Liver (tissue), 3 donors: ENCODE results near the gene SUPT4H1.

Experiments
- ATF3 ChIP-seq: IDR thresholded peaks from 2 replicates; pipeline ENCODE4 v1.6.1; 2016; ENCODE audit warnings: antibody characterized with exemption
- CTCF ChIP-seq: fragments of 150-350 bp; IDR thresholded peaks from 2 replicates; pipeline ENCODE4 v1.5.1; 2017; ENCODE audit warnings: improper control_type of control experiment, low read depth, low read length; ENCODE audit not compliant: missing input control
- EGR1 ChIP-seq, 2 donors: IDR thresholded peaks; 2 replicates each; pipeline ENCODE4 v1.6.1; 2016 to 2018; ENCODE audit warnings: antibody characterized with exemption in 2 of 2, low read depth in 2 of 2
- GABPA ChIP-seq, 2 donors: IDR thresholded peaks in 1 of 2; conservative IDR thresholded peaks in 1 of 2; 2 replicates each; pipeline ENCODE4 v1.6.1; 2016; ENCODE audit warnings: antibody characterized with exemption in 2 of 2, mild to moderate bottlenecking in 1 of 2, moderate library complexity in 1 of 2
- JUND ChIP-seq, 2 donors: IDR thresholded peaks; 2 replicates each; pipeline ENCODE4 v1.6.1; 2016; ENCODE audit warnings: antibody characterized with exemption in 2 of 2
- MAX ChIP-seq: IDR thresholded peaks from 2 replicates; pipeline ENCODE4 v1.6.1; 2016; ENCODE audit warnings: antibody characterized with exemption
- RAD21 ChIP-seq, 2 donors: IDR thresholded peaks; 2 replicates each; pipeline ENCODE4 v1.6.1; 2016; ENCODE audit warnings: antibody characterized with exemption in 2 of 2, mild to moderate bottlenecking in 2 of 2
- REST ChIP-seq: IDR thresholded peaks from 2 replicates; pipeline ENCODE4 v1.6.1; 2016; ENCODE audit warnings: antibody characterized with exemption, mild to moderate bottlenecking
- SP1 ChIP-seq: IDR thresholded peaks from 2 replicates; pipeline ENCODE4 v1.6.1; 2018; ENCODE audit warnings: antibody characterized with exemption, mild to moderate bottlenecking
- TAF1 ChIP-seq: conservative IDR thresholded peaks from 2 replicates; pipeline ENCODE4 v1.6.1; 2016; ENCODE audit warnings: antibody characterized with exemption, mild to moderate bottlenecking
- YY1 ChIP-seq: IDR thresholded peaks from 2 replicates; pipeline ENCODE4 v1.6.1; 2016; ENCODE audit warnings: antibody characterized with exemption, mild to moderate bottlenecking
- ZBTB33 ChIP-seq: IDR thresholded peaks from 2 replicates; pipeline ENCODE4 v1.6.1; 2016; ENCODE audit warnings: antibody characterized with exemption
- donor health status: healthy.
- donor health status: healthy.

GRCh38 chr17:58396173-58396572 lies 44.2 kb upstream of the SUPT4H1 start:
- no peak for TF ChIP-seq CTCF
- TF ChIP-seq ATF3 = no peak
- TF ChIP-seq EGR1 (IDR thresholded peaks at IDR 0.05; ENCODE audit: low read depth in 2 of 2) = no peak
- TF ChIP-seq JUND (IDR thresholded peaks at IDR 0.05) = no peak
- no peak for TF ChIP-seq TAF1
- no peak for TF ChIP-seq REST
- no peak for TF ChIP-seq YY1
- TF ChIP-seq MAX = no peak
- TF ChIP-seq ZBTB33 = no peak
- TF ChIP-seq GABPA (IDR thresholded peaks at IDR 0.05 in 1 of 2, conservative IDR thresholded peaks at IDR 0.05 in 1 of 2) = no peak
- no peak for TF ChIP-seq RAD21 (IDR thresholded peaks at IDR 0.05)
- no peak for TF ChIP-seq SP1
